Hematopoietic multipotent progenitor cell (in vitro differentiated cells): ENCODE results near the gene DDX4. TPM values are rescaled to one million over a fixed set of nuclear protein-coding genes. Genes with fewer than 3 reads are reported as not detected.

ENCODE experiments used
- DNase-seq, 3 donors: peaks; one replicate each; pipeline ENCODE4 v3.0.0-alpha.2; 2011 to 2015; ENCODE audit warnings: low read depth in 2 of 3, low spot score in 2 of 3
- total RNA-seq: library from RNA; depleted of rRNA; stranded (reverse); fragments of >200 nt; gene quantifications from one replicate; pipeline ENCODE4 v1.2.3, GENCODE V29; 2012

Gene DDX4
- total RNA-seq, 1 donor = not detected

- no peak for DNase-seq
Measured at GRCh38 chr5:55820488-55820887, 82.6 kb downstream of the DDX4 start.

GRCh38 chr5:55821731-55822512, 84.1 kb downstream of the DDX4 start:
- peak in 2 of 3 donors; percentile 3 to 10 for DNase-seq

GRCh38 chr5:55823151-55823796, 85.4 kb downstream of the DDX4 start:
- no peak for DNase-seq

GRCh38 chr5:55829956-55830355, 92.1 kb downstream of the DDX4 start:
- no peak for DNase-seq

GRCh38 chr5:55832446-55832845, 94.6 kb downstream of the DDX4 start:
- DNase-seq = no peak

DNA sequence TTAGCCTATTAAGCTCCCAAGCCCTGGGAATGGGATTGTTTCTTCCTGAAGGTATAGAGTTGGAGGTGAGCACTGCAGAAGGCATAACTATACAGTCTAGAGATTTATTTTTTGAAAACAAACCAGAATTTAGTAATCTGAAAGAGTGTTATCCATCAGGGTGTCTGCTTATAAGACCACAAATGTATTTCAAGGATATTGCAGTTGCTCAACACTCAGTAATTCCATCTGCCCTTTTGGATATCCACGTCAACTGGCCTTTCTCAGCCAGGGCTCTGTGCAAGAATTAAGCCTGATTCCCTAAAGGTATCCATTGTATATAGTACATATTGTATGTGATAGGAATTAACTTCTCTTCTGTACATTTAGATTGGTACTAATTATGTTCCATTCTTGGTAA, 98.3 kb downstream of the DDX4 start:
- no peak for DNase-seq

GRCh38 chr5:55841976-55842375, 104.1 kb downstream of the DDX4 start:
- DNase-seq = no peak

DNA sequence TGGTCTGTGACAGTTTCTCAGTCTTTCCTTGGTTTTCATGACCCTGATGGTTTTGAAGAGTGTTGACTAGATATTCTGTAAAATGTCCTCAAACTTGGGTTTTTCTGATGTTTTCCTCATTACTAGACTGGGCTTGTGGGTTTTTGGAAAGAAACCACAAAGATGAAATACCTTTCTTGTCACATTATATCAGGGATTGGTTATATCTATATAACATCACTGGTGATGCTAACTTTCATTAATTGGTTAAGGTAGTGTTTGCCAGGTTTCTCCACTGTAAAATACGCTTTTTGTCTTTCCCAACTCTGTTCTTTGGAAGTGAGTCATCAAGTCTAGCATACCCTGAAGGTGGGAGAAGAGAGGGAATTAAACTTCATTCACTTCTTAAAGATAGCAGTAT, 110.0 kb downstream of the DDX4 start:
- no peak for DNase-seq

DNA sequence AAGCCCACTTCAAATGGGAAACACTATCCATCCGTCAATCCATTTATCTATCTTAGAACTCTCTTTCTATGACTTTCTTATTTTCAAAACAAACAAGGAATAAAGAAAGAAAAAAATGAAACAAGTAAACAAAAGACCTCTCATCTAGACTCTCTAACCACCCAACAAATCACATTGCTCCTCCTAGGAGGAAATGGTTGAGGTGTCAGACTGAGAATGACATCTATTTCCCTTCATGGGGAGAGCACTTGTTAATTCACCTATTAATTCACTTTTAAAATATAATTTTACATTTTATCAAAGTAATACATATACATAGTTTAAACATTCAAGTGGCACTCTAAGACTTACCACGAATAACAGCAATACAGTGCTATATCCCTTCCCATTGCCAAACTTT, 110.9 kb downstream of the DDX4 start:
- no peak for DNase-seq

DNA sequence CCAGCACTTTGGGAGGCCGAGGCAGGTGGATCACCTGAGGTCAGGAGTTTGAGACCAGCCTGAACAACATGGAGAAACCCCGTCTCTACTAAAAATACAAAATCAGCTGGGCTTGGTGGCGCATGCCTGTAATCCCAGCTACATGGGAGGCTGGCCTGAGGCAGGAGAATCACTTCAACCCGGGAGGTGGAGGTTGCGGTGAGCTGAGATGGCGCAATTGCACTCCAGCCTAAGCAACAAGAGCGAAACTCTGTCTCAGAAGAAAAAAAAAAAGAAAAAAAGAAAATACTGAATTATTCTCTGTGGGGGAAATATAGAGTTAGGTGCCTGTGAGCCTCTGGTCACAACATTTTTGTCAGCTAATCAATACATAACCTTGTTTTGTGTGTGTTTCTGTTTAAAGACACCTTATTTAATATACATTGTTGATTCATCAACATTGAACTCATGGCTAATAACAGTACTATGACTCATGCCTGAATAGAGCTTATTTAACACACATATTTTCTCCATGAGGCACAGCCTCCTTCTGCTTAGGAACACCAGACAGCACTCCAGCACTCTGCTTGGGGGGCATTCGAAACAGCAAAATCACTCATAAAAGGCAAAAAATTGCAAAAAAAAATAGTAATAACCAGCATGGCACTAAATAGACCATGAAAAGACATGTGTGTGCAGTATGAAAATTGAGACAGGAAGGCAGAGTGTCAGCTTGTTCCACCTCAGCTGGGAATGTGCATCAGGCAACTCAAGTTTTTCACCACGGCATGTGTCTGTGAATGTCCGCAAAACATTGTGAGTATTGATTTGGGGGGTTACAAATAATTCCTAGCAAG, 113.2 kb downstream of the DDX4 start, which contains the start of gene IL31RA:
Gene IL31RA, plus strand, starts transcription at position 519 of the 836 bp plus-strand sequence. Its CDS starts 214 bp downstream, at position 733.
- no peak for DNase-seq

DNA sequence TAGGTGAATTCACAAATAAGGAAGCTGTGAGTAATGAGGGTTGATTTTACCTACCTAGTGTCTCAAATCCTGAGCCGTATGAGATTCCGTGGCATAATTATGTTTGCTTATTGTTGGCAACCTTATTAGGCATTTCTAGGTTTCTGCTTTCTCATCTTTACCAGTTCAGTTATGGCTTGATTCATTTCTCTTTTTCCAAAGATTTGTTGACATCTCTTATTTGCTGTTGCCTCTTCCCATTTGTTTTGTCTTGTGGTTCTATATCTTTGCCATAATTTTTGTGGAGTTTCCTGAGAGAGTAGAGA, 113.8 kb downstream of the DDX4 start:
- no peak for DNase-seq

DNA sequence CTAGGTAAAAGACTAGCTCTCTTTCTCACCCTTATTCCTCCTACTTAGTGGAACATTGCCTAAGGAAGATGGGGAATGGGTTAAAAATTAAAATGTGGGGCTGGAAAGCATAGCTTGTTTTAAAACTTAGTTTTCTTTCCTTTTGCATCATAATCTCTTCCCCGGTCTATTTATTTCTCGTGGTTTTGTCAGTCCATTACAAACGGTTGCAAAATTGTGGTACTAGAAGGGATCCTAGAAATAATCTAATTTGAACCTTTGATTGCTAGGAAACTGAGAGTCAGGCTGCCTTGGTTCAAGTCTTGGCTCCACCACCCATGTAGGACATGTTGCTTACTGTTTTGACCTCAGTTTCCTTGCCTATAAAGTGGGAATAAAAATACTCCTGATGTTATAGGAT, 114.6 kb downstream of the DDX4 start:
- no peak for DNase-seq

- DNase-seq = no peak
Measured at GRCh38 chr5:55853041-55853670, 115.3 kb downstream of the DDX4 start.

DNA sequence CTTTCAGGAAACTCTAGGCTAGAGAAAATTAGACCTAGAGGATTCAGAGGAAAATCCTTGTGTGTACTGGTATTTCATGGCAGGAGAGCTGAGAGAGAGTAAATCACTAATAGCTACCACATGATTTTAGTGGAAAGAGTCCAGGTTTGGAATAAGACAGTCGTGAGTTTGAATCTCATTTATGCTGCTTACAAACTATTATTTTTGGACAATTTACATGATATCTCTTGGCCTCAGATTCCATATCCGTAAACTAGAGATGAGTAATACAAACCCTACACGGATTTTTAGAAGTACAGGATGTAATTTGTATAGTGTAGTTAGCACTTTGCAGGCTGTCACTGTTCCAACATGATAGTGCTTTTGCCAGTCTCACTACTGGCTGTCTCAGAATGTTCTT, 116.0 kb downstream of the DDX4 start:
- DNase-seq = no peak

DNA sequence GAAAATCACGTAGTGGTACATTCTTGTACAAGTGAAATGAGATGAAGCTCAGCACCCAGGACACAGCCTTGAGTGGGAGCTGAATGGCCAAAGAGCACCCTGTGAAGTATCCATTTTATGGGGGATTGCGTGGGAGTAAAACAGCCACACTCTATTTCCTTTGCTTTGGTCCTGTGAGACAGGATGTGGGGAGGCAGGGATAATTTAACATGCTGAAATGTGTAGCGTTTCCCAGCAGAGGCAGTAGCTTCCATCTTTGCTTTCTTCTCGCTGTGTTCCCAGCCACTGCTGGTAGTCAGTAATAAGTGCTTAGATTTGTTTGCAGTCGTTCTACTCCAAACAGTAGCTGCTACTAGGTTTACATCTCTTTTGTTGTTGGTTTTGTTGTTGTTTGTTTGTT, 117.6 kb downstream of the DDX4 start:
- DNase-seq = no peak

- peak in 2 of 3 donors; percentile 27 to 64 for DNase-seq
Measured at GRCh38 chr5:55856516-55857246, 118.8 kb downstream of the DDX4 start.

DNA sequence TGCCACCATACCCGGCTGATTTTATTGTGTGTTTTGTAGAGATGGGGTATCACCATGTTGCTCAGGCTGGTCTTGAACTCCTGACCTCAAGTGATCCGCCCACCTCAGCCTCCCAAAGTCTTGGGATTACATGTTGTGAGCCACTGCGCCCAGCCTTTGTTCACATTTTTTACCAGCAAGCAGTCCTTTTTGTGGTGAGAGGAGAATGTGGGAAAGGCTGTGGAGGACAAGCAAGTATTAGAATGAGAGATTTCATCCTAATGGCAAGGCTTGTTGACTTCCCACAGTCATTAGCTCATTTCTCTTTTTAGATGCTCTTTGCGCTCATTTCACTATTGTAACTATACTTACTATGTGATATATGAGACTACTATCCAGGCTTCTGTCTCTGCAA, 119.4 kb downstream of the DDX4 start:
- no peak for DNase-seq

DNA sequence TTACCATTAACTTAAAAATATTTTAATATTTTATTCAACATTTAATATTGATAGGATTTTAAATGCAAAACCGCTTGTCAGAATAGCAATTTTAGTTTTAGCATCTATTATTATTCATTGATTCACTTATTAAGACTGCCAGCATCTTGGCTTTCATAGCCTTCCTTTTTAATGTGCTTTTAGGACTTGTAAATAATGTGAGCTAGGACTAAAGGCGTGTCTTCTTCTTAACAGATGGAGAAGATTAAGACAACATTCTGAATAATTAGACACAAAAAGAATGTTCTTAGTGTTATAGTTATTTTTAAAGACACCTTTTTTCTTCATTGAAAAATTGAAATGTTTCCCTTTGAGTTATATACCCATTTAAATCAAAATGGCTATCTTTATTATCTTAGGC, 120.2 kb downstream of the DDX4 start:
- DNase-seq = no peak

GRCh38 chr5:55860288-55860687, 122.4 kb downstream of the DDX4 start:
- peak in 1 of 3 donors; percentile 20 for DNase-seq

GRCh38 chr5:55860709-55861108, 122.8 kb downstream of the DDX4 start:
- DNase-seq = no peak
